Measurements from ENCODE around the gene CFAP69.

GRCh38 chr7:90276033-90276728 lies 31.2 kb downstream of the CFAP69 start:
- TF ChIP-seq CTCF (IDR thresholded peaks at IDR 0.05) (no peak), ZFX (IDR thresholded peaks at IDR 0.05; ENCODE audit: borderline replicate concordance) (no peak)
